Activated CD4-positive, CD25-positive, alpha-beta regulatory T cell treated with anti-CD3 and anti-CD28 coated beads, Interleukin-2, amount 50 U/mL, for 16 hours (primary cell): ENCODE measurements around the gene LMNA.
"Not testable (repeated sequence)": the region's sequence is repeated elsewhere in the genome, so short reads cannot be mapped to it uniquely, and the experiment has no call there.

Experiments used
- DNase-seq: peaks from one replicate; pipeline ENCODE4 v3.0.0-alpha.2; 2020; ENCODE audit warnings: low read depth, low spot score

The LMNA gene

DNA sequence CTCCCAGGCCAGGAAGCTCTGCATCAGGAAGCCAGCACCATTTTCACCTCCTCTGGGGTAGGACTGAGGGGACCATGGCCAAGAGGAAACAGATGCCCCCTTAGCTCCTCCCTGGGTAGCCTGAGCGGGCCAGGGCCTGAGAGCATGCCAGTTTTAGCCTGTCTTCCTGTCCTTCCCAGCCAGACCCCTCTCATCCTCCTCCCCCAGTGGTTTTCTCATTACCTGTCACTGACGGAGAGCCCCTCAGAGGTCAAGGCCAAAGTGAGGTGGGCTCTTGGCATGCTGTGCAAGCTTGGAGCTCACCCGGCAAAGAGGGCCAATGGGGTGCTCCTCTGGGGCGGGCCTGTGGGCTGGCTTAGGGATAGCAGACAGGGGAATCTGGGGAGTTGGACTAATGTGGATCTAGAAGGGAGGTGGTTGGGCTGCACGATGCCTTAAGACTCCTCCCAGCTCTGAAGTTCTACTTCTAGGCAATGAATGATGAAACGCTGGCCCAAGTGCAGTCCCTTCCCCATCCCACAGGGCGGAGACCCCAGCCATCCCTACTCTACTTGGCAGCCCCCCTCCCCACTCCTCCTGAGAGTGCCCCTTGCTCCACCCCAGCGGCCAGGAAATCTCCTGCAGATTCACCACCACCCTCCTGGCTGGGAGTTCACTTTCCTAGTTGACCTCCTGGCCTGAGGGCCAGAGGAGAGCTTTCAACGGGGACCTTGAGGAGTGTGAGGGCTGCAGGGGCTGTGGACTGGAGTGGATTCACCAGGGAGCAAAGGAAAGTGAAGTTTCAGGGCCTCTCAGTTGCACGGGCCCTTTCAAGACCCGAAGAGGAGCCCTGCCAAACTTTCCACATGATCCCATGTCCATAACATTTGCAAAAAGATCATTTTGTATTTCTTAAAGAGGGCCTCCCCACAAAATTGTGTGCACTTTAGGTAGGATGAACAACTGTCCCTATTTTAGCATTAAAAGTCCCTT, 9.4 kb upstream of the LMNA start:
- no peak for DNase-seq

DNA sequence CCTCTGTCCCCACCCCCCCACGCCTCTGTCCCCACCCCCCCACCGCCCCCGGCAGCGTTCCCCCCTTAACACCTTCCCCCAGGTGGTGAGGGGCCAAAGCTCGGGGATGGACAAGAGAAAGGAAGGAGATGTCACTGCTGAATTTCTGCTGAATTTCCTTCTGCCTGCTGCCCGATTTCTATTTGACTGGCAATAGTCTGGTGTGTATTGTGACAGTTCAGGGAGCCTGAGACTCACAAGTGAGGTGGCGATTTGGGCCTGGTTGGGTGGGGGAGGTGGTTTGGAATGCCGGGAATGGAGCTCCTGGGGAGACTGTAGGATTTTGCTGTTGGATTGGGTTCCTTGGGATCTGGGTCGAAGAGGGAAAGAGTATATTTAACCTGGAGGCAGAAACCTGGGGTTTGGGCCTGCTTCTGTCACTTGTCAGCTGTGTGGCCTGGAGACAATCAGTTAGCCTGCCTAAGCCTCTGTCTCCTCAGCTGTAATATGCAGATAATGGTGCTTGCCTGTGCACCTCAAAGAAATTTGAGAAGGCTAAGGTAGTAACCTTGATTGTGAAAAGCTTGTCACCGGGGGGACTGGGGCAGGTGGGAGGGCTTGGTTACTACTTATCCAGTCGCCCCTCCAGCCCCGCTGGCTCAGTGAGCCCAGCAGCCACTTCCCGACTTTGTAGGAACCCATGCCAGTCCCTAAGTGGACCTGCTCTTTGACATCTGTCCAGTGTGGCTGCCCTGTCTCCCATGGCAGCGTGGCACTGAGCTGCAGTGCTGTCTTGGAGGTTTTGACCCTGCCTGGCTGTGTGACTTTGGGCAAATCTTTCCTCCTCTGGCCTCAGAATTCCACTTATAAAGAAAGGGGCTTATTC, 7.7 kb upstream of the LMNA start:
- no peak for DNase-seq

DNA sequence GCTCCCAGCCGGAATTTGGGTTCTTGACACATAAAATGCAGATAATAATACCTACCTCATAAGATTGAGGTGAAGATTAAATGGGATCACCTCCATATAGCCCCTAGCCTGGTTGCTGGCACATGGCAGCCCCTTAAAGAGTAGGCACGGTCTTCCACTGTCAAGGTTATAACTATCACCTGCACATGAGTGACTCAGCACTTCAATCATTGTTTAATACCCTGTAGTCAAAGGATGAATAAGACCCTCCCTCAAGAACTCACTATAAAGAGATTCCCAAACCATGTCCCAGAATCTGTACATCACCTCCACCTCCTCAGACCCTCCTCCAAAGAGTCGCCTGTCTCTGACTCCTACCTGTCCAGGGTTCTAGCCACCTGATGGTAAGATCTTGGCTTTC, 6.5 kb upstream of the LMNA start:
- no peak for DNase-seq

DNA sequence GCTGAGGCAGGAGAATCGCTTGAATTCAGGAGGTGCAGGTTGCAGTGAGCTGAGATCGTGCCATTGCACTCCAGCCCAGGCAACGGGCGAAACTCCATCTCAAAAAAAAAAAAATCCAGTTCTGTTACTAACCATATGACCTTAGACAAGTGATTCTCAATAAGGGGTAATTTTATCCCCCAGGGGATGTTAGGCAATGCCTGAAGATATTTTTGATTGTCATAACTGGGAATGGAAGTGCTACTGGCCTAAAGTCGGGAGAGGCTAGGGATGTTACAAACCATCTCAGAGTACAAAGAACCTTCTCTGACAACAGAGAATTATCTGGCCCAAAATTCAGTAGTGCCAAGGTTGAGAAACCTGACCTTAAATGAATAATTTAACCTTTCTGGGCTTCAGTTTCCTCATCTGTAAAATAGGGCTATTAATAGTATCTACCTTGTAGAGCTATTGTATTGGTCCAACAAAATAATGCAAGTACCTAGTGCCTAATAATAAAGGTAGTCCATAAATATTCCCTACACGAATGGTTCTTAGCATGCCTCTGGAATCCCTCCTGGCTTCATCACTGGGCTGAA, 5.8 kb upstream of the LMNA start:
- DNase-seq: no peak

DNA sequence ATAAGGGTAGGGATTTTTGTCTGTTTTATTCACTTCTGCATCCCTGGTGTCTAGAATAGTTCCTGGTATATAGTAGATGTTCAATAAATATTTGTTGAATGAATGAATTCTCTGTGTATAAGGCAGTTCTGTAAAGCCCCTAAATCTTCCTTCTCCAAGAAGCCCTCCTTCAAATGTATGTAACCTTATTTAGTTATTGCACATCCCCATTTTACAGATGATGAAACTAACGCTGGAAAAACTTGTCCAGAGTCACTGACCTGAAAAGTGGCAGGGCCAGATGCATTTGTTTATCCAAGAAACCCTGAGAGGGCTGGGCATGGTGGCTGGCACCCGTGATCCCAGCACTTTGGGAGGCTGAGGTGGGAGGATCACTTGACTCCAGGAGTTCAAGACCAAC, 4.3 kb upstream of the LMNA start:
- DNase-seq: no peak

DNA sequence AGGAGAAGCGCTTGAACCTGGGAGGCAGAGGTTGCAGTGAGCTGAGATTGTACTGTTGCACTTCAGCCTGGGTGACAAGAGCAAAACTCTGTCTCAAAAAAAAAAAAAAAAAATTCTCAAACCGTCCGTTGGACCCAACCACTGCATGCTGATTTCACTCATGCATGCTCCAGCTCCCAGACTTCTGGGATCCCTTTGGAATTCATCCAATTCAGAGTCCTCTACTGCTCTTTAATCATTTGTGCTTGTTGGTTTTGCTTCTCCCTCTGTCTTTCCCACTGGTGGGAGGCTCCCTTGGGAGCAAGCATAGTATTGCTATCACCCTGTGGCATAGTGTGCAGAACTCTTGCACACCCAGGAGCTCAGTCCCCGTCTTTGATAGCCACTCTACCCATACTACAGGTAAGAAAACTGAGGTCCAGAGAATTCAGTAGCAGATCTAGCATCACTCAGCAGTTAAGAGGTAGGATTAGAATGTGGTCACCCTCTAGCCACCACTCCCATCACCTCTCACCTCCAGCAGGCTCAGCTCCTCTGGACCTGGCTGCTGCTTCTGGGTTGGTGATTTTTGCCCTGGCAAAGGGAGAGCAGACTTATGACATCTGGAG, 3.1 kb upstream of the LMNA start:
- no peak for DNase-seq

DNA sequence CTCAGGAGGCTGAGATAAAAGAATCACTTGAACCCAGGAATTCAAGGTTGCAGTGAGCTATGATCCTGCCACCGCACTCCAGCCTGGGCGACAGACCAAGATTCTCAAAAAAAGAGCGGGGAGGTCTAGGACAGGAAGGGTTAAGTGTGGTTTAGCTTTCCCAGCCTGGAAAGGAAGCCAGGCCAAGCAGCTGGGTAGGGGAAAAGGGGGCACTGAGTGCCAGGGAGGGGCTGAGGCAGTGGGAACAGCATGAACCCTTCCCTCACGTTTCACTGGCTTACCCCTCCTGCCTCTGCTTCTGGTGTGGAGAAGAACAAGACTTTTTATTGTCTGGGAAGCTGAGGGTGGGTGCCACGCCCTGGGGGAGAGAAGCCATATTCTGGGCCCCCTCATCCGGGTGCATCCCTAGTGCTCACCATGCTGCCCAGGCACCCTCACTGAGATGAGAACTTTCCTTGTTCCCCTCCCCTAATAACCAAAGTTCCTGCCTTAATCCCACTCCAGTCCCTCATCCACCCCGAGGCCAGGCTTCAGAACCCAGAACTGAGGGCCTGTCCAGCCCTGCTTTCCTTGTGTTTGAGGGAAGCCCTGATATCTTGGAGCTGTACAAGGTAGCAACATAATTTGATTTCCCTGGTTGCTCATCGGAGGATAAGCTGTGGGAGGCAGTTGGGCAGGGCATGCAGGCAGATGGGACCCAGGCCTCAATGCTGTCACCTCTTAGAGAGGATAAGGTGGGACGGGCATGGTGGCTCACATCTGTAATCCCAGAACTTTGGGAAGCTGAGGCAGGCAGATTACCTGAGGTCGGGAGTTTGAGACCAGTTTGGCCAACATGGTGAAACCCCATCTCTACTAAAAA, 2.0 kb upstream of the LMNA start:
- DNase-seq: no peak

DNA sequence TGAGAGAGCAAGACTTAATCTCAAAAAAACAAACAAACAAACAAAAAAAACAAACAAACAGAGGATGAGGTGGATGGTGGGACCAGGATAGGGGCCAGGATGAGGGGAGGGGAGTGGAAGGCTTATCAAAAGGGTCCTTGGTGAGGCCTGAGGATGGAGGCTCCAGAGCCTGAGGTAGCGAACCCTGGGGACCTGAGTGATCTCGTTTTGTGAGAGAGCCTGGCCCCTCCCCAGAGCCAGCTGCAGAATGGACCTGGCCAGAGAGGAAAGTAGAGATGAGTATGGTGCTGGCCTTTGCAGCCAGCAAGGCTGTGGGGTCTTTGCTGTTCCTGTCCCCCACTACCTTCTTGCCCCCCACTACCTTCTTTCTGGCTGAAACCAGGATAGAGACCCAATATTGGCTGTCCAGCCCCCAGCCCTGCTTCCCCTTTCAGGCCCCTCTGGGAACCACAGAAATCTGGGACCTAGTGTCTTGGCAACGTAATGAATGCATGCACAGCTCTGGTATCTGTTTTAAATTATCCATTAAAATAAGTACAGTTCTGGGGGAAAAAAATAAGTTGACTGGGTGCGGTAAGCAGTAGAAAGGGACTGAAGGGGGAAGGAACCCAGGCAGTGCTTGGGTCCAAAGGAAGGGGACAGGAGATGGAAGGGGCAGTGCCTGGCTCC, 1.1 kb upstream of the LMNA start:
- DNase-seq: no peak

DNA sequence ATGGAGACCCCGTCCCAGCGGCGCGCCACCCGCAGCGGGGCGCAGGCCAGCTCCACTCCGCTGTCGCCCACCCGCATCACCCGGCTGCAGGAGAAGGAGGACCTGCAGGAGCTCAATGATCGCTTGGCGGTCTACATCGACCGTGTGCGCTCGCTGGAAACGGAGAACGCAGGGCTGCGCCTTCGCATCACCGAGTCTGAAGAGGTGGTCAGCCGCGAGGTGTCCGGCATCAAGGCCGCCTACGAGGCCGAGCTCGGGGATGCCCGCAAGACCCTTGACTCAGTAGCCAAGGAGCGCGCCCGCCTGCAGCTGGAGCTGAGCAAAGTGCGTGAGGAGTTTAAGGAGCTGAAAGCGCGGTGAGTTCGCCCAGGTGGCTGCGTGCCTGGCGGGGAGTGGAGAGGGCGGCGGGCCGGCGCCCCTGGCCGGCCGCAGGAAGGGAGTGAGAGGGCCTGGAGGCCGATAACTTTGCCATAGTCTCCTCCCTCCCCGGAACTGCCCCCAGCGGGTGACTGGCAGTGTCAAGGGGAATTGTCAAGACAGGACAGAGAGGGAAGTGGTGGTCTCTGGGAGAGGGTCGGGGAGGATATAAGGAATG, 505 bp downstream of the LMNA start:
- no peak for DNase-seq

DNA sequence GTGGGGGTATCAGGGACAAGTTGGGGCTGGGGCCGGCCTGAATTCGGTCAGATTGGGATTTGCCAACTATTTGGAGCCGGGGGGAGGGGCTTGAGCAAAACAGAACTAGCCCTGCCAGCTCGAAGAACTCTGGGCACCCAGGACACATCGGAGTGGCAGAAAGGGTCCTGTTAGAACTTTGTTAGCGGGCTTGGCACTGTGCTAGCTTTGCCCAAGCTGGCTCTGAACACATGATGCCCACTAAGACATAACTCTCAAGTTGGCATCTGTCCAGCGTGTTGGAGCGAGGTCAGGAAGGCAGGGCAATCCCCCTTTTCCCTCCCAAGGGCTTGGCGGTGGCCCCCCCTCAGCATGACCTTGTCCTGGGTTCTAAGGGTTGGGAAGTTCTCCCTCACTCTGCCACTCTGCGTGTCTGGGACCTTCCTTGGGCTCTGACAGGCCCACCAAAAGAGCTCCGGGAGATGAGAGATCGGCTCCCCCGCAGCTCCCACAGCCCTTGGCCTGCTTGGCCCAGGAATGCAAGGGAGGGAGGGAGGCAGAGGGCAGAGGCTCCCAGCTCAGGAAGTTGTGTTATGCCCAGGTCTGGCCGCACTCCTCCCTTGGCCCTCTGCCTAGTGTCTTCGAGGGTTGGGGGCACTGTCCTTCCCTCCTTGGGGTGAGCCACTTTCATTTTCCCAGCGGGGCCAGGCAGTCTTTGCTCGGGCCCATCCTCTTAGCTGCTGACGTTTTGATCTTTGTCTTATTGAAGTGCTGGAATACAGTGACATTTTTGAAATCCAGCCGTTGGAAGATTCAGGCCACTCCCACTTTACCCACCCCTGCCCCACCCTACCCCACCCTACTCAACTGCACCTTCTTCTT, 1.2 kb downstream of the LMNA start:
- DNase-seq: no peak

DNA sequence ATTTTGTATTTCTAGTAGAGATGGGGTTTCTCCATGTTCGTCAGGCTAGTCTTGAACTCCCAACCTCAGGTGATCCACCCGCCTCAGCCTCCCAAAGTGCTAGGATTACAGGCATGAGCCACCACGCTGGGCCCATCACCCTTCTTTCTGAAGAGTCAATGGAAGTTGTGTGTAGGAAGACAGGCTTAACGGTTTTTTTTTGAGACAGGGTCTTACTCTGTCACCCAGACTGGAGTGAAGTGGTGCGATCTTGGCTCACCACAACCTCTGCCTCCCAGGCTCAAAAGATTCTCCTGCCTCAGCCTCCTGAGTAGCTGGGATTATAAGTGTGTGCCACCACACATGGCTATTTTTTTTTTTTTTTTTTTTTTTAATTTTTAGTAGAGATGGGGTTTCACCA, 2.2 kb downstream of the LMNA start:
- not testable (repeated sequence) for DNase-seq

DNA sequence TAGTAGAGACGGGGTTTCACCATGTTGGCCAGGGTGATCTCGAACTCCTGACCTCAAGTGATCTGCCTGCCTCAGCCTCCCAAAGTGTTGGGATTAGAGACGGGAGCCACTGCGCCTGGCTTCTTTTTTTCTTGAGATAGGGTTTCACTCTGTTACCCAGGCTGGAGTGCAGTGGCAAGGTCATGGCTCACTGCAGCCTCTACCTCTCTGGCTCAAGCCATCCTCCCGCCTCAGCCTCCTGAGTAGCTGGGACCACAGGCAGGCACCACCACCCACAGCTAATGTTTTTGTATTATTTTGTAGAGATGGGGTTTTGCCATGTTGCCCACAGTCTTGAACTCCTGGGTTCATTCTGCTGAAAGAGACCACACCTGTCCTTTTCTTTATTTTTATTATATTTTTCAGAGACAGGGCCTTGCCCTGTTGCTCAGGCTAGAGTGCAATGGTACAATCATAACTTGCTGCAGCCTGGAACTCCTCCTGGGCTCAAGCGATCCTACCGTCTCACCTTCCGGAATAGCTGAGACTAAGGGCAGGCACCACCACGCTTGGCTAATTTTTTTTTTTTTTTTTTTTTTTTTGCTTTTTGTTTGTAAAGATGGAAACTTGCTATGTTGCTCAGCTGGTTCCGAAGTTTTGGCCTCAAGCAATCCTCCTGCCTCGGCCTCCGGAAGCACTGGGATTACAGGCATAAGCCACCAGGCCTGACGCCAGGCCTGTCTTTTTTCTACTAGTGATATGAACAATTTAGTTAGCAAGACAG, 3.1 kb downstream of the LMNA start:
- DNase-seq: no peak

DNA sequence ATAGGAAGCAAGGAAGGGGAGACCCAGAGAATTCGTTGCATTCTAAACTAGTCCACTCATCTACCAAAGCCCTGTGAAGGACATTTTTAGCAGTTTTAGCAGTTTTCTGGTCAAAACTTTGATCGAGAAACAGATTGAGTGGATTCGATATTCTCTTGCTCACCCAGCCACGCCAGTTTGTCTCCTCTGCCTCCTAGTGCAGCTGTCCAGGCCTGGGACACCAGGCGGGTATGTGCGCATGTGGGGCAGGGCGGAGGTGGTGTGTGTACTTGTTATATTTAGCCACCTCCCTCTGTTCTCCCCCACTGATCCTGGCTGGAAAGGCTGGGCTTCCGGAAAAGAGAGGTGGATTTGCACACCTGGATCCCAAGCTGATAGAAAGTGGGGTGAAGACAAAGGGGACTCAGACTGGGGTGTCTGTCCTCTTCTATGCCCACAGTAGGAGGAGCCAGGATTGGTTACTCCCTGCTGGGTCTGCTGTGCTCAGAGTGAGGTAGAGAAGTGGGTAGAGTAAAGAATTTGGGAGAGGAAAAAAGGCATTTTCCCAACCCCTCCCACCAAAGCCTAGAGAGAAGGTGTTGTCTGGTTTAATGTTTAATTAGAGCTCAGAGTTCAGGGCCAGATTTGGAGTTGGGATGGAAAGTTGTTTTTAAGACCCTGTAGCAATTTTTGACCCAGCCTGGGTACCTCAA, 3.8 kb downstream of the LMNA start:
- no peak for DNase-seq

DNA sequence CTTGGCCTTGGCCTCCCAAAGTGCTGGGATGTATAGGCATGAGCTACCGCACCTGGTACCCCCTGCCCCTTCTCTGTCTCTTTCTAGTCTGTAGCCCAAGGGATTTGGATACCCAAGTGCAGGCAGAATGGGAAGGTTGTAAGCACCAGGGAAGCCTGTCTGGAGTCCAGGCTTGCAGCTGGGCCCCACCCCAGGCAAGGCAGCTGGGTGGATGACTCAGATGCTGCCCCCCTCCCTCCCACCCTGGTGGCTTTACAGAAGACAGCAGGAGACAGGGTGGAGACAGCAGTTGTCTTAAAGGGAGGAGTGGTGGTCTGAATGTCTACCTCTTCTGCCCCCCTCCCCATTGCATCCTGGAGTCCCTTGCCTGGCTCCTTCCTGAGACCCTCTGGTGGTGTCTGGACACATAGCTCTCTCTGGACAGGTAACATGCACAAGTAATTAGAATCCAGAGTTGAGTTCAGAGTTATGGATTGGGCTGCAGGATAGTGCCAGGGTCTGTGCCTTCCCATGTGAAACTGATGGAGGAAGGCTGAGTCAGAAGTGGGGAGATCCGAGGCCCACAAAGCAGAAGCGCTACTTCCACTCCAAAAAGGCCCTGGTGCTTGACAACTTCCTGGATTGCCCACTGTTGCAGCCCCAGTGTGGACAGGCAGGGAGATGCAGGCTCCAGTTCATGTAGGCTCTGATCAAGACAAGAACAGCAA, 5.1 kb downstream of the LMNA start:
- DNase-seq: no peak

DNA sequence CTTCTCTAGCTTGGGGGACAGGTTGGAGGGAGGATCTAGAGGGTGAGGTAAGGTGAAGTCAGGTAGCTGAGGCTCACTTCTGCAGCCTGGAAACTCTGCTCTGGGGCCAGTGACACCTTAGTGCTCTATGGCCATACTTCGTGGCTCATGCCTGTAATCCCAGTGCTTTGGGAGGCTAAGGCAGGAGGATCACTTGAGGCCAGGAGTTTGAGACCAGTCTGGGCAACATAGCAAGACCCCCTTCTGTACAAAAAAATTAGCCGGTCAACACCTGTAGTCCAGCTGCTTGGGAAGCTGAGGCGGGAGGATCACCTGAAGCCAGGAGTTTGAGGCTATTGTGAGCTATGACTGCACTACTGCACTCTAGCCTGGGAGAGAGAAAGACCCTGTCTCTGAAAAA, 5.8 kb downstream of the LMNA start:
- no peak for DNase-seq

DNA sequence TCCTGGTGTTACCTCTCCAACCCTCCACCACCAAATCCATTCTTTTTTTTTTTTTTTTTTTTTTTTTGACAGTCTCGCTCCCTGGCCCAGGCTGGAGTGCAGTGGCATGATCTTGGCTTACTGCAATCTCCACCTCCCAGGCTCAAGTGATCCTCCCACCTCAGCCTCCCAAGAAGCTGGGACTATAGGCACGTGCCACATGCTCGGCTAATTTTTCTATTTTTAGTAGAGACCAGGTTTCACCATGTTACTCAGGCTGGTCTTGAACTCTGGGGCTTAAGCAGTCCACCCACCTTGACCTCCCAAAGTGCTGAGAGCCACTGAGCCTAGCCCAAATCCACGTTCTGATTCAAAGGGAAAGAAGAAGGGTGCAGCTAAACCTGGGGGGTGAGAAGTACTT, 6.5 kb downstream of the LMNA start:
- DNase-seq: not testable (repeated sequence)

DNA sequence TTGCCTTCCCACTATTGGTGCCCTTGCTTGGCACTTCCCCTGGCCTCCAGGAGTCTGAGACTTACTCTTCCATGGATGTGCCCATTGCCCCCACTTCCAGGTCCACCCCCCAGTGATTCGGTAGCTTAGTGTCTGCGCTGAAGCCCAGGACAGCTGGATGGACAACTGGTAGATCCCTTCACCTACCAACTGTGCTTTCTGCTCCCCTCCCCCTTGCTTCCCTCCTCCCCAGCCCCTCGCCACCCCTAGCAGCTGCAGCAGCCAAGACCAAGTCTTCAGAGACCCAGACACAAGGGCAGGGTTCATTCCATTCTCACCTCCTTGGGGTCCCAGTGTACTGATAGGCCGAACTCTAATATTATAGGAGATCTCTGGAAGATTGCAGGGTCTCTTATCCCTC, 6.9 kb downstream of the LMNA start:
- no peak for DNase-seq
